ENCODE data around the gene DKK3. TPM values are rescaled to one million over a fixed set of nuclear protein-coding genes. Genes with fewer than 3 reads are reported as not detected.

The DKK3 gene
- total RNA-seq, 2 donors from 2014 or later = 732 to 847 TPM

GRCh38 chr11:11963842-11964773 lies 44.3 kb downstream of the DKK3 start:
- ATAC-seq (ENCODE audit: insufficient number of reproducible peaks, low FRiP score, low read depth) = no peak
- H3K4me3 ChIP-seq = no peak overlapping the region
- no peak for TF ChIP-seq CTCF (IDR thresholded peaks at IDR 0.05)
- no peak overlapping the region for H3K27ac ChIP-seq
- H3K36me3 ChIP-seq = no peaks in the 10 kb centered on the region
- peaks cover 0 to 17% of the 10 kb centered on the region in 2 donors for H3K4me1 ChIP-seq (ENCODE audit: control insufficient read depth in 1 of 2, low read depth in 2 of 2)
- H3K27me3 ChIP-seq (replicated peaks; ENCODE audit: insufficient read depth) = no peaks in the 10 kb centered on the region
- no peak for DNase-seq (ENCODE audit: low spot score)
- H3K9me3 ChIP-seq = no peaks in the 10 kb centered on the region

DNA sequence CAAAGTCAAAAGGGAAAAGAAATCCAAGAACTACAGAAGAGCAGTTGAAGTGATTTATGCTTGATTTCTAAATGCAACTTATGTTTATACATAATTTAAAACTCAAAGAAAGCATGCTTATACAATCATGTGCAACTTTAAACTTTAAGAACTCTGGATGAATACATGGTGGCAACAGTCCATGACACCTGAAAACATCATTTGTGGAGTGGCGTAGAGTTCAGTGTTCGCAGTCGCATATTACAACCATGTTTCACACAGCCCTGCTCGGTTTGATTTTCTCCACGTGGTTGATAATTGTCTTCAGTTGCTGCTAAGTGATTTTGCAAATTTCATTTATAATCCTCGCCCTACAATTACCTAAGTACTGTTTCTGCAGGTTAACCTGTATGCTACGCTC lies 45.4 kb downstream of the DKK3 start:
- H3K4me1 ChIP-seq (ENCODE audit: control insufficient read depth in 1 of 2, low read depth in 2 of 2) = peaks cover 0 to 9% of the 10 kb centered on the region in 2 donors
- no peak overlapping the region for H3K4me3 ChIP-seq
- H3K27ac ChIP-seq = no peak overlapping the region
- no peak for TF ChIP-seq CTCF (IDR thresholded peaks at IDR 0.05)
- ATAC-seq (ENCODE audit: insufficient number of reproducible peaks, low FRiP score, low read depth) = no peak
- no peak for DNase-seq (ENCODE audit: low spot score)
- no peaks in the 10 kb centered on the region for H3K36me3 ChIP-seq
- H3K9me3 ChIP-seq = no peaks in the 10 kb centered on the region
- H3K27me3 ChIP-seq (replicated peaks; ENCODE audit: insufficient read depth) = no peaks in the 10 kb centered on the region

- no peak for ATAC-seq (ENCODE audit: insufficient number of reproducible peaks, low FRiP score, low read depth)
- no peak for DNase-seq (ENCODE audit: low spot score)
- Histone ChIP-seq H3K4me1 (ENCODE audit: control insufficient read depth in 1 of 2, low read depth in 2 of 2) (peaks cover 0 to 9% of the 10 kb centered on the region in 2 donors), H3K27ac (no peak overlapping the region), H3K36me3 (peaks cover 2% of the 10 kb centered on the region), H3K27me3 (replicated peaks; ENCODE audit: insufficient read depth) (no peaks in the 10 kb centered on the region), H3K9me3 (no peaks in the 10 kb centered on the region), H3K4me3 (no peak overlapping the region)
- no peak for TF ChIP-seq CTCF (IDR thresholded peaks at IDR 0.05)
Measured at GRCh38 chr11:11961399-11962028, 46.9 kb downstream of the DKK3 start.

GRCh38 chr11:11960687-11961086 lies 47.7 kb downstream of the DKK3 start:
- ATAC-seq (ENCODE audit: insufficient number of reproducible peaks, low FRiP score, low read depth) (no peak), DNase-seq (ENCODE audit: low spot score) (no peak)
- Histone ChIP-seq H3K27ac (no peak overlapping the region), H3K4me1 (ENCODE audit: control insufficient read depth in 1 of 2, low read depth in 2 of 2) (peaks cover 0 to 9% of the 10 kb centered on the region in 2 donors), H3K4me3 (no peak overlapping the region), H3K9me3 (no peaks in the 10 kb centered on the region), H3K36me3 (peaks cover 10% of the 10 kb centered on the region), H3K27me3 (replicated peaks; ENCODE audit: insufficient read depth) (no peaks in the 10 kb centered on the region)
- TF ChIP-seq CTCF (IDR thresholded peaks at IDR 0.05) = no peak

DNA sequence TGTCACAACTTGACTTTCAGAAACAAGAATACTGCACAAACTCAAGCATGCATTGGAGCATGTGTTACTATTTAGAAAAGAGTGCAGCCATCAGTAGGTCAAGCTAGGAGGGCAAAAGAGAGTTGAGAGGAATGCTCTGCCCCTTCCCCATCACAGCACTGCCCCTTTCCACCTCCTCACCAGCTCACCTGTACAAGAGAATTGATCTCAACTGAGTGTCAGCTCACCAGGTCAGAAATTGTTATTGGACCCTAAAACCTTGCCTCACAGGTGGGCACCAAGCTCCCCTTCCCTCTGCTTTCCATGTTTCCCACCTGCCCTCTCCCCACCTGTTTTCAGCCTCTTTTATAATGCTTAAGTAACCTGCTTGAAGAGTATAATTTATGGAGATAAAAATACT lies 48.8 kb downstream of the DKK3 start:
- no peak for ATAC-seq (ENCODE audit: insufficient number of reproducible peaks, low FRiP score, low read depth)
- no peaks in the 10 kb centered on the region for H3K27me3 ChIP-seq (replicated peaks; ENCODE audit: insufficient read depth)
- no peak overlapping the region for H3K4me3 ChIP-seq
- H3K9me3 ChIP-seq = no peaks in the 10 kb centered on the region
- DNase-seq (ENCODE audit: low spot score) = no peak
- H3K36me3 ChIP-seq = peaks cover 16% of the 10 kb centered on the region
- H3K27ac ChIP-seq = no peak overlapping the region
- H3K4me1 ChIP-seq (ENCODE audit: control insufficient read depth in 1 of 2, low read depth in 2 of 2) = peaks cover 0 to 6% of the 10 kb centered on the region in 2 donors
- no peak for TF ChIP-seq CTCF (IDR thresholded peaks at IDR 0.05)

All from thoracic aorta (tissue), 2 donors.